ENCODE measurements around the gene LMCD1. TPM values are rescaled to one million over a fixed set of nuclear protein-coding genes. Genes with fewer than 3 reads are reported as not detected.
"Not testable (repeated sequence)": the region's sequence is repeated elsewhere in the genome, so short reads cannot be mapped to it uniquely, and the experiment has no call there.

The LMCD1 gene
- total and polyA plus RNA-seq, 2 experiments from 2014 or later: 22.9 to 27.7 TPM

- DNase-seq (ENCODE audit: low read depth in 1 of 2, low spot score in 1 of 2): peak in 1 of 2 donors; percentile 60
- no peak for TF ChIP-seq CTCF (IDR thresholded peaks at IDR 0.05; ENCODE audit: low read depth, low read length)
- H3K36me3 ChIP-seq: no peaks in the 10 kb centered on the region
- no peaks in the 10 kb centered on the region for H3K27me3 ChIP-seq
- no peak overlapping the region for H3K27ac ChIP-seq
- no peaks in the 10 kb centered on the region for H3K4me1 ChIP-seq (ENCODE audit: low read depth)
- H3K9me3 ChIP-seq (ENCODE audit: low read depth): no peaks in the 10 kb centered on the region
- no peak overlapping the region for H3K4me3 ChIP-seq
Measured at GRCh38 chr3:8578282-8578681, 76.7 kb downstream of the LMCD1 start.

- DNase-seq (ENCODE audit: low read depth in 1 of 2, low spot score in 1 of 2): no peak
- Histone ChIP-seq H3K27ac (no peak overlapping the region), H3K27me3 (no peaks in the 10 kb centered on the region), H3K36me3 (no peaks in the 10 kb centered on the region), H3K4me3 (no peak overlapping the region), H3K4me1 (ENCODE audit: low read depth) (no peaks in the 10 kb centered on the region), H3K9me3 (ENCODE audit: low read depth) (no peaks in the 10 kb centered on the region)
- no peak for TF ChIP-seq CTCF (IDR thresholded peaks at IDR 0.05; ENCODE audit: low read depth, low read length)
Measured at GRCh38 chr3:8579096-8579495, 77.5 kb downstream of the LMCD1 start.

- DNase-seq (ENCODE audit: low read depth in 1 of 2, low spot score in 1 of 2): no peak
- no peaks in the 10 kb centered on the region for H3K36me3 ChIP-seq
- H3K4me1 ChIP-seq (ENCODE audit: low read depth): no peaks in the 10 kb centered on the region
- no peak for TF ChIP-seq CTCF (IDR thresholded peaks at IDR 0.05; ENCODE audit: low read depth, low read length)
- H3K4me3 ChIP-seq: no peak overlapping the region
- H3K9me3 ChIP-seq (ENCODE audit: low read depth): no peaks in the 10 kb centered on the region
- H3K27me3 ChIP-seq: no peaks in the 10 kb centered on the region
- H3K27ac ChIP-seq: no peak overlapping the region
Measured at GRCh38 chr3:8579943-8580342, 78.3 kb downstream of the LMCD1 start.

GRCh38 chr3:8580434-8580833 lies 78.8 kb downstream of the LMCD1 start:
- H3K27ac ChIP-seq: not testable (repeated sequence)

GRCh38 chr3:8581373-8581772 lies 79.8 kb downstream of the LMCD1 start:
- H3K27me3 ChIP-seq: no peaks in the 10 kb centered on the region
- H3K27ac ChIP-seq: no peak overlapping the region
- DNase-seq (ENCODE audit: low read depth in 1 of 2, low spot score in 1 of 2): no peak
- no peaks in the 10 kb centered on the region for H3K9me3 ChIP-seq (ENCODE audit: low read depth)
- no peak for TF ChIP-seq CTCF (IDR thresholded peaks at IDR 0.05; ENCODE audit: low read depth, low read length)
- H3K36me3 ChIP-seq: no peaks in the 10 kb centered on the region
- H3K4me1 ChIP-seq (ENCODE audit: low read depth): no peaks in the 10 kb centered on the region
- no peak overlapping the region for H3K4me3 ChIP-seq

More at GRCh38 chr3:8580434-8580833, 78.8 kb downstream of the LMCD1 start:
- not testable (repeated sequence) for H3K4me1 ChIP-seq (ENCODE audit: low read depth); H3K27me3 ChIP-seq; H3K36me3 ChIP-seq; H3K9me3 ChIP-seq (ENCODE audit: low read depth); H3K4me3 ChIP-seq
- peak in 1 of 2 donors; percentile 48 for DNase-seq (ENCODE audit: low read depth in 1 of 2, low spot score in 1 of 2)

GRCh38 chr3:8581806-8582445 lies 80.3 kb downstream of the LMCD1 start:
- no peak for DNase-seq (ENCODE audit: low read depth in 1 of 2, low spot score in 1 of 2)
- Histone ChIP-seq H3K4me1 (ENCODE audit: low read depth) (no peaks in the 10 kb centered on the region), H3K4me3 (no peak overlapping the region), H3K36me3 (no peaks in the 10 kb centered on the region), H3K27me3 (no peaks in the 10 kb centered on the region), H3K27ac (no peak overlapping the region), H3K9me3 (ENCODE audit: low read depth) (no peaks in the 10 kb centered on the region)
- TF ChIP-seq CTCF (IDR thresholded peaks at IDR 0.05; ENCODE audit: low read depth, low read length): no peak

Measured in cardiac muscle cell (in vitro differentiated cells and primary cell).